Measurements from ENCODE around the gene FXYD6. TPM values are rescaled to one million over a fixed set of nuclear protein-coding genes. Genes with fewer than 3 reads are reported as not detected.
A peak's percentile ranks its signal among the peaks of the same experiment; 100 is the strongest.

FXYD6 gene
- total RNA-seq, 2 experiments from 2014 or later = not detected

- Mint-ChIP-seq H3K36me3 (ENCODE audit: low read depth) (no peaks in the 10 kb centered on the region), H3K4me3 (no peak overlapping the region), H3K4me1 (peaks cover 6% of the 10 kb centered on the region), H3K9me3 (no peaks in the 10 kb centered on the region), H3K27me3 (peaks cover 24% of the 10 kb centered on the region), H3K27ac (no peak overlapping the region)
- ChIA-PET CTCF (interaction anchor here (1.8 to 7.8 kb wide), 2 partner anchors 108 to 213 kb away, joined by 12 to 171 read pairs; no protein-coding TSS in a partner anchor), POLR2A (interaction anchor here (1.0 to 1.3 kb wide), 2 partner anchors 107 to 212 kb away, joined by 3 to 4 read pairs; no protein-coding TSS in a partner anchor)
- DNase-seq = peak; percentile 15
These were observed 36.3 kb downstream of the FXYD6 start for GRCh38 chr11:117839936-117840813.

- ChIA-PET POLR2A (no interaction called here), CTCF (interaction anchor here (7.8 kb wide), 1 partner anchor 109 kb away, joined by 171 read pairs; no protein-coding TSS in a partner anchor)
- peaks cover 24% of the 10 kb centered on the region for H3K27me3 Mint-ChIP-seq
- no peaks in the 10 kb centered on the region for H3K36me3 Mint-ChIP-seq (ENCODE audit: low read depth)
- peaks cover 6% of the 10 kb centered on the region for H3K4me1 Mint-ChIP-seq
- no peak overlapping the region for H3K27ac Mint-ChIP-seq
- no peaks in the 10 kb centered on the region for H3K9me3 Mint-ChIP-seq
- DNase-seq = peak; percentile 9
- no peak overlapping the region for H3K4me3 Mint-ChIP-seq
These were observed 37.0 kb downstream of the FXYD6 start for GRCh38 chr11:117839380-117839881.

- H3K27me3 Mint-ChIP-seq = peaks cover 24% of the 10 kb centered on the region
- H3K36me3 Mint-ChIP-seq (ENCODE audit: low read depth) = no peaks in the 10 kb centered on the region
- peak; percentile 3 for DNase-seq
- H3K4me3 Mint-ChIP-seq = no peak overlapping the region
- H3K9me3 Mint-ChIP-seq = no peaks in the 10 kb centered on the region
- H3K4me1 Mint-ChIP-seq = peaks cover 5% of the 10 kb centered on the region
- CTCF ChIA-PET = interaction anchor here (1.1 kb wide), 1 partner anchor 31 kb away, joined by 3 read pairs; no protein-coding TSS in a partner anchor
- no peak overlapping the region for H3K27ac Mint-ChIP-seq
- POLR2A ChIA-PET = no interaction called here
These were observed 37.6 kb downstream of the FXYD6 start for GRCh38 chr11:117838901-117839300.

GRCh38 chr11:117837791-117838190, 38.7 kb downstream of the FXYD6 start:
- ChIA-PET POLR2A (no interaction called here), CTCF (interaction anchor here (1.1 kb wide), 1 partner anchor 30 kb away, joined by 3 read pairs; no protein-coding TSS in a partner anchor)
- H3K4me1 Mint-ChIP-seq = peaks cover 4% of the 10 kb centered on the region
- DNase-seq = no peak
- peaks cover 24% of the 10 kb centered on the region for H3K27me3 Mint-ChIP-seq
- no peaks in the 10 kb centered on the region for H3K9me3 Mint-ChIP-seq
- H3K4me3 Mint-ChIP-seq = no peak overlapping the region
- no peak overlapping the region for H3K27ac Mint-ChIP-seq
- no peaks in the 10 kb centered on the region for H3K36me3 Mint-ChIP-seq (ENCODE audit: low read depth)

- peaks cover 4% of the 10 kb centered on the region for H3K4me1 Mint-ChIP-seq
- DNase-seq = peak; percentile 11
- H3K27ac Mint-ChIP-seq = no peak overlapping the region
- POLR2A ChIA-PET = no interaction called here
- CTCF ChIA-PET = no interaction called here
- H3K36me3 Mint-ChIP-seq (ENCODE audit: low read depth) = no peaks in the 10 kb centered on the region
- peaks cover 24% of the 10 kb centered on the region for H3K27me3 Mint-ChIP-seq
- no peaks in the 10 kb centered on the region for H3K9me3 Mint-ChIP-seq
- H3K4me3 Mint-ChIP-seq = no peak overlapping the region
These were observed 39.2 kb downstream of the FXYD6 start for GRCh38 chr11:117837070-117837776.

GRCh38 chr11:117836077-117836960, 40.1 kb downstream of the FXYD6 start:
- Mint-ChIP-seq H3K4me1 (peaks cover 6% of the 10 kb centered on the region), H3K36me3 (ENCODE audit: low read depth) (no peaks in the 10 kb centered on the region), H3K27me3 (peaks cover 24% of the 10 kb centered on the region), H3K27ac (no peak overlapping the region), H3K9me3 (no peaks in the 10 kb centered on the region), H3K4me3 (no peak overlapping the region)
- DNase-seq = peak; percentile 13
- ChIA-PET CTCF (interaction anchor here (1.0 to 2.7 kb wide), 2 partner anchors 12 to 19 kb away, joined by 3 to 9 read pairs; no protein-coding TSS in a partner anchor), POLR2A (no interaction called here)

GRCh38 chr11:117835576-117835975, 40.9 kb downstream of the FXYD6 start:
- no peak overlapping the region for H3K4me3 Mint-ChIP-seq
- H3K9me3 Mint-ChIP-seq = no peaks in the 10 kb centered on the region
- H3K27ac Mint-ChIP-seq = no peak overlapping the region
- POLR2A ChIA-PET = no interaction called here
- peak; percentile 7 for DNase-seq
- no peaks in the 10 kb centered on the region for H3K36me3 Mint-ChIP-seq (ENCODE audit: low read depth)
- CTCF ChIA-PET = interaction anchor here (0.6 to 2.7 kb wide), 4 partner anchors 13 to 218 kb away, joined by 3 to 9 read pairs (median 4); no protein-coding TSS in a partner anchor
- H3K27me3 Mint-ChIP-seq = peaks cover 24% of the 10 kb centered on the region
- H3K4me1 Mint-ChIP-seq = peaks cover 14% of the 10 kb centered on the region

- Mint-ChIP-seq H3K27me3 (peaks cover 24% of the 10 kb centered on the region), H3K4me1 (peaks cover 20% of the 10 kb centered on the region), H3K36me3 (ENCODE audit: low read depth) (no peaks in the 10 kb centered on the region), H3K4me3 (no peak overlapping the region), H3K27ac (no peak overlapping the region), H3K9me3 (no peaks in the 10 kb centered on the region)
- CTCF ChIA-PET = interaction anchor here (0.6 to 3.9 kb wide), 6 partner anchors 9 to 218 kb away, joined by 3 to 19 read pairs (median 8); no protein-coding TSS in a partner anchor
- peak; percentile 4 for DNase-seq
- POLR2A ChIA-PET = interaction anchor here (1.6 kb wide), 1 partner anchor 217 kb away, joined by 4 read pairs; no protein-coding TSS in a partner anchor
These were observed 41.5 kb downstream of the FXYD6 start for GRCh38 chr11:117834838-117835443.

- Mint-ChIP-seq H3K27ac (no peak overlapping the region), H3K4me1 (peaks cover 24% of the 10 kb centered on the region), H3K9me3 (no peaks in the 10 kb centered on the region), H3K27me3 (peaks cover 24% of the 10 kb centered on the region), H3K36me3 (ENCODE audit: low read depth) (no peaks in the 10 kb centered on the region), H3K4me3 (no peak overlapping the region)
- DNase-seq = no peak
- ChIA-PET POLR2A (interaction anchor here (0.9 to 1.6 kb wide), 2 partner anchors 152 to 218 kb away, joined by 3 to 4 read pairs; partner anchors contain the start of gene IL10RA), CTCF (interaction anchor here (0.9 to 3.9 kb wide), 8 partner anchors 10 to 608 kb away, joined by 3 to 19 read pairs (median 6); no protein-coding TSS in a partner anchor)
These were observed 42.2 kb downstream of the FXYD6 start for GRCh38 chr11:117834068-117834810.

GRCh38 chr11:117833401-117833891, 43.0 kb downstream of the FXYD6 start:
- H3K9me3 Mint-ChIP-seq = no peaks in the 10 kb centered on the region
- H3K4me1 Mint-ChIP-seq = peaks cover 31% of the 10 kb centered on the region
- H3K27me3 Mint-ChIP-seq = peaks cover 17% of the 10 kb centered on the region
- no peaks in the 10 kb centered on the region for H3K36me3 Mint-ChIP-seq (ENCODE audit: low read depth)
- H3K27ac Mint-ChIP-seq = no peak overlapping the region
- POLR2A ChIA-PET = interaction anchor here (0.9 to 1.6 kb wide), 2 partner anchors 153 to 219 kb away, joined by 3 to 4 read pairs; partner anchors contain the start of gene IL10RA
- H3K4me3 Mint-ChIP-seq = no peak overlapping the region
- CTCF ChIA-PET = interaction anchor here (0.7 to 3.9 kb wide), 9 partner anchors 11 to 607 kb away, joined by 3 to 19 read pairs (median 5); no protein-coding TSS in a partner anchor
- no peak for DNase-seq

- Mint-ChIP-seq H3K27ac (no peak overlapping the region), H3K36me3 (ENCODE audit: low read depth) (no peaks in the 10 kb centered on the region), H3K27me3 (peaks cover 9% of the 10 kb centered on the region), H3K4me1 (peaks cover 36% of the 10 kb centered on the region), H3K9me3 (no peaks in the 10 kb centered on the region), H3K4me3 (no peak overlapping the region)
- no peak for DNase-seq
- ChIA-PET CTCF (interaction anchor here (0.7 to 3.9 kb wide), 5 partner anchors 9 to 114 kb away, joined by 3 to 19 read pairs (median 3); no protein-coding TSS in a partner anchor), POLR2A (interaction anchor here (0.8 kb wide), 1 partner anchor 219 kb away, joined by 4 read pairs; no protein-coding TSS in a partner anchor)
These were observed 43.9 kb downstream of the FXYD6 start for GRCh38 chr11:117832511-117832910.

Measured in activated CD4-positive, alpha-beta memory T cell treated with anti-CD3 and anti-CD28 coated beads, Interleukin-2, amount 10 ng/mL, durations not matched to agents 7 days and 5 days (primary cell).